Neural cell (in vitro differentiated cells): ENCODE data around the gene RAB33B. TPM values are rescaled to one million over a fixed set of nuclear protein-coding genes. Genes with fewer than 3 reads are reported as not detected.

Source experiments
- H2AFZ ChIP-seq: fragments of 200-600, 300-800 bp; sonication (generic), shearing (Covaris generic); 2 replicates; pipeline ENCODE4 v1.6.0; 2014; ENCODE audit warnings: low read depth, mild to moderate bottlenecking, antibody characterized with exemption, low read length, moderate library complexity
- H3F3A ChIP-seq: fragments of 200-600 bp; shearing (Covaris generic); 2 replicates; pipeline ENCODE4 v1.6.1; 2016; ENCODE audit warnings: mild to moderate bottlenecking, moderate library complexity, mixed read lengths, antibody characterized with exemption, low read length; ENCODE audit not compliant: insufficient read depth, poor library complexity, severe bottlenecking
- H3K27ac ChIP-seq: fragments of 200-600, 300-800 bp; sonication (generic), shearing (Covaris generic); 2 replicates; pipeline ENCODE4 v1.5.1; 2014; ENCODE audit warnings: mild to moderate bottlenecking, low read length, moderate library complexity
- H3K27me3 ChIP-seq: fragments of 300-800, 200-600 bp; sonication (generic), shearing (Covaris generic); 2 replicates; pipeline ENCODE4 v1.6.0; 2014; ENCODE audit warnings: mild to moderate bottlenecking, low read depth, low read length, moderate library complexity; ENCODE audit not compliant: insufficient read depth
- H3K36me3 ChIP-seq: fragments of 300-800, 200-600 bp; sonication (generic), shearing (Covaris generic); 2 replicates; pipeline ENCODE4 v1.5.1; 2014; ENCODE audit warnings: mild to moderate bottlenecking, antibody characterized with exemption, low read length, moderate library complexity; ENCODE audit not compliant: insufficient read depth
- H3K4me2 ChIP-seq: fragments of 300-800, 200-600 bp; sonication (generic), shearing (Covaris generic); 2 replicates; pipeline ENCODE4 v1.6.0; 2014; ENCODE audit warnings: mild to moderate bottlenecking, low read length
- H3K4me3 ChIP-seq: fragments of 300-800, 200-600 bp; sonication (generic), shearing (Covaris generic); 2 replicates; pipeline ENCODE4 v1.5.1; 2014; ENCODE audit warnings: mild to moderate bottlenecking, low read length, moderate library complexity
- H3K79me2 ChIP-seq: fragments of 200-600 bp; shearing (Covaris generic); replicated peaks from 2 replicates; pipeline ENCODE4 v1.6.0; 2014; ENCODE audit warnings: mild to moderate bottlenecking, low read length, moderate library complexity; ENCODE audit not compliant: insufficient read depth
- H3K9ac ChIP-seq: fragments of 300-800, 200-600 bp; sonication (generic), shearing (Covaris generic); 2 replicates; pipeline ENCODE4 v1.6.1; 2016; ENCODE audit warnings: mild to moderate bottlenecking, low read length, mixed read lengths
- H3K9me2 ChIP-seq: fragments of 200-600 bp; shearing (Covaris generic); 2 replicates; pipeline ENCODE4 v1.6.1; 2016; ENCODE audit warnings: mild to moderate bottlenecking, low read length, mixed read lengths; ENCODE audit not compliant: insufficient read depth
- H3K9me3 ChIP-seq: fragments of 200-600, 300-800 bp; sonication (generic), shearing (Covaris generic); 2 replicates; pipeline ENCODE4 v1.6.1; 2016; ENCODE audit warnings: mild to moderate bottlenecking, mixed run types, low read length, moderate library complexity, mixed read lengths
- H4K20me1 ChIP-seq: fragments of 200-600 bp; shearing (Covaris generic); 2 replicates; pipeline ENCODE4 v1.6.1; 2016; ENCODE audit warnings: mild to moderate bottlenecking, mixed run types; ENCODE audit not compliant: insufficient read depth
- EP300 ChIP-seq: fragments of 450-650 bp; conservative IDR thresholded peaks from 2 replicates; pipeline ENCODE4 v1.6.1; 2014; ENCODE audit warnings: antibody characterized with exemption, mild to moderate bottlenecking, moderate library complexity; ENCODE audit not compliant: poor library complexity, severe bottlenecking
- EZH2 ChIP-seq: fragments of 200-600, 300-800 bp; shearing (Covaris generic), sonication (generic); IDR thresholded peaks from 2 replicates; pipeline ENCODE4 v1.6.1; 2014; ENCODE audit warnings: antibody characterized with exemption, low read length, borderline replicate concordance, mild to moderate bottlenecking; ENCODE audit not compliant: insufficient read depth, poor library complexity, severe bottlenecking
- MXI1 ChIP-seq: fragments of 450-650 bp; conservative IDR thresholded peaks from 2 replicates; pipeline ENCODE4 v1.6.1; 2014; ENCODE audit warnings: antibody characterized with exemption, mild to moderate bottlenecking; ENCODE audit not compliant: poor library complexity, severe bottlenecking
- POLR2AphosphoS5 ChIP-seq: IDR thresholded peaks from 2 replicates; pipeline ENCODE4 v1.6.1; 2012
- RAD21 ChIP-seq: fragments of 450-650 bp; conservative IDR thresholded peaks from 2 replicates; pipeline ENCODE4 v1.6.1; 2014; ENCODE audit warnings: antibody characterized with exemption, mild to moderate bottlenecking, moderate library complexity
- SMC3 ChIP-seq: fragments of 450-650 bp; conservative IDR thresholded peaks from 2 replicates; pipeline ENCODE4 v1.6.1; 2014; ENCODE audit warnings: antibody characterized with exemption, mild to moderate bottlenecking, moderate library complexity; ENCODE audit not compliant: poor library complexity
- TAF1 ChIP-seq: IDR thresholded peaks from 2 replicates; pipeline ENCODE4 v1.6.1; 2012; ENCODE audit warnings: low read depth
- polyA plus RNA-seq: library from polyadenylated mRNA; depleted of rRNA; stranded (reverse); fragments of >200 nt; gene quantifications from 2 replicates; pipeline ENCODE4 v1.2.3, GENCODE V29; 2014
- TF ChIP-seq, protein P1 (sequence below): IDR thresholded peaks from 2 replicates; pipeline ENCODE4 v1.6.1; 2012; ENCODE audit warnings: borderline replicate concordance
- TF ChIP-seq, protein P2 (sequence below): fragments of 450-650 bp; IDR thresholded peaks from 2 replicates; pipeline ENCODE4 v1.5.1; 2014; ENCODE audit warnings: antibody characterized with exemption, mild to moderate bottlenecking, moderate library complexity; ENCODE audit not compliant: poor library complexity, severe bottlenecking

RAB33B gene
- polyA plus RNA-seq, 1 donor from 2014 or later: 8.6 TPM

DNA sequence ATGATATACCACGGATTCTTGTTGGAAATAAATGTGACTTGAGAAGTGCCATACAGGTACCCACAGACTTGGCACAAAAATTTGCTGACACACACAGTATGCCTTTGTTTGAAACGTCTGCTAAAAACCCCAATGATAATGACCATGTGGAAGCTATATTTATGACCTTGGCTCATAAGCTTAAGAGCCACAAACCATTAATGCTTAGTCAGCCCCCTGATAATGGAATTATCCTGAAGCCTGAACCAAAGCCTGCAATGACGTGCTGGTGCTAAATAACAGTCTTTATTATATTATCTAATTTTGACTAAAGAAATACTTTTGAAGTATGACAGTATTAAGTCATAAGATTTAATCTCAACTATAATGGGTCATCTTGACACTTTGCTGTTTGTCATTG is 18.9 kb downstream of the RAB33B start:
- H3K9ac ChIP-seq: no peak overlapping the region
- no peak overlapping the region for H2AFZ ChIP-seq
- H3K9me2 ChIP-seq: no peaks in the 10 kb centered on the region
- no peaks in the 10 kb centered on the region for H3F3A ChIP-seq
- H3K27me3 ChIP-seq: no peaks in the 10 kb centered on the region
- peaks cover 12% of the 10 kb centered on the region for H3K36me3 ChIP-seq
- no peak overlapping the region for H3K4me2 ChIP-seq
- H3K27ac ChIP-seq: no peak overlapping the region
- TF ChIP-seq, protein P1, sequence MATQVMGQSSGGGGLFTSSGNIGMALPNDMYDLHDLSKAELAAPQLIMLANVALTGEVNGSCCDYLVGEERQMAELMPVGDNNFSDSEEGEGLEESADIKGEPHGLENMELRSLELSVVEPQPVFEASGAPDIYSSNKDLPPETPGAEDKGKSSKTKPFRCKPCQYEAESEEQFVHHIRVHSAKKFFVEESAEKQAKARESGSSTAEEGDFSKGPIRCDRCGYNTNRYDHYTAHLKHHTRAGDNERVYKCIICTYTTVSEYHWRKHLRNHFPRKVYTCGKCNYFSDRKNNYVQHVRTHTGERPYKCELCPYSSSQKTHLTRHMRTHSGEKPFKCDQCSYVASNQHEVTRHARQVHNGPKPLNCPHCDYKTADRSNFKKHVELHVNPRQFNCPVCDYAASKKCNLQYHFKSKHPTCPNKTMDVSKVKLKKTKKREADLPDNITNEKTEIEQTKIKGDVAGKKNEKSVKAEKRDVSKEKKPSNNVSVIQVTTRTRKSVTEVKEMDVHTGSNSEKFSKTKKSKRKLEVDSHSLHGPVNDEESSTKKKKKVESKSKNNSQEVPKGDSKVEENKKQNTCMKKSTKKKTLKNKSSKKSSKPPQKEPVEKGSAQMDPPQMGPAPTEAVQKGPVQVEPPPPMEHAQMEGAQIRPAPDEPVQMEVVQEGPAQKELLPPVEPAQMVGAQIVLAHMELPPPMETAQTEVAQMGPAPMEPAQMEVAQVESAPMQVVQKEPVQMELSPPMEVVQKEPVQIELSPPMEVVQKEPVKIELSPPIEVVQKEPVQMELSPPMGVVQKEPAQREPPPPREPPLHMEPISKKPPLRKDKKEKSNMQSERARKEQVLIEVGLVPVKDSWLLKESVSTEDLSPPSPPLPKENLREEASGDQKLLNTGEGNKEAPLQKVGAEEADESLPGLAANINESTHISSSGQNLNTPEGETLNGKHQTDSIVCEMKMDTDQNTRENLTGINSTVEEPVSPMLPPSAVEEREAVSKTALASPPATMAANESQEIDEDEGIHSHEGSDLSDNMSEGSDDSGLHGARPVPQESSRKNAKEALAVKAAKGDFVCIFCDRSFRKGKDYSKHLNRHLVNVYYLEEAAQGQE: no peak
- no peak for TF ChIP-seq EP300
- TF ChIP-seq TAF1: no peak
- TF ChIP-seq POLR2AphosphoS5: no peak
- TF ChIP-seq, protein P2, sequence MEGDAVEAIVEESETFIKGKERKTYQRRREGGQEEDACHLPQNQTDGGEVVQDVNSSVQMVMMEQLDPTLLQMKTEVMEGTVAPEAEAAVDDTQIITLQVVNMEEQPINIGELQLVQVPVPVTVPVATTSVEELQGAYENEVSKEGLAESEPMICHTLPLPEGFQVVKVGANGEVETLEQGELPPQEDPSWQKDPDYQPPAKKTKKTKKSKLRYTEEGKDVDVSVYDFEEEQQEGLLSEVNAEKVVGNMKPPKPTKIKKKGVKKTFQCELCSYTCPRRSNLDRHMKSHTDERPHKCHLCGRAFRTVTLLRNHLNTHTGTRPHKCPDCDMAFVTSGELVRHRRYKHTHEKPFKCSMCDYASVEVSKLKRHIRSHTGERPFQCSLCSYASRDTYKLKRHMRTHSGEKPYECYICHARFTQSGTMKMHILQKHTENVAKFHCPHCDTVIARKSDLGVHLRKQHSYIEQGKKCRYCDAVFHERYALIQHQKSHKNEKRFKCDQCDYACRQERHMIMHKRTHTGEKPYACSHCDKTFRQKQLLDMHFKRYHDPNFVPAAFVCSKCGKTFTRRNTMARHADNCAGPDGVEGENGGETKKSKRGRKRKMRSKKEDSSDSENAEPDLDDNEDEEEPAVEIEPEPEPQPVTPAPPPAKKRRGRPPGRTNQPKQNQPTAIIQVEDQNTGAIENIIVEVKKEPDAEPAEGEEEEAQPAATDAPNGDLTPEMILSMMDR: no peak
- TF ChIP-seq RAD21: no peak
- TF ChIP-seq EZH2: no peak
- TF ChIP-seq SMC3: no peak
- no peak for TF ChIP-seq MXI1
- H3K79me2 ChIP-seq: no peaks in the 10 kb centered on the region
- peaks cover 11% of the 10 kb centered on the region for H3K9me3 ChIP-seq
- H3K4me3 ChIP-seq: no peak overlapping the region
- no peaks in the 10 kb centered on the region for H4K20me1 ChIP-seq

DNA sequence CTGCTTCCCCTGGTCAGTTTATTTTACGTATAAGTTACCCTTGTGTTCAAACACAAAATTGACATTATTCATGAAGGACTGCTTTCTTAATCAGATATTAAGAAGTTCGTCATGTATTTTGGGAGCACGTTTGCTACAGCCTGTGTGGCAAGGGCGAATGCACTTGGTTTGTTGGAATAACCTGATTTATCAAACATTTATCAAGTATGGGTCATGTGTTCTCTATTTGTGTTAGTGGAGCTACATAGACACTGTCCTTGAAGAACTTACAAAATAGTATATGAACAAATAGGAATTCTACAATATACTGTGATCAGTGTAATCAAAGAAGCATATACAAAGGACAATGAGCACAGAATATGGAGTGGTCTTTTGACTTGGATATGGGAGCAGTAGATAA is 22.4 kb downstream of the RAB33B start:
- TF ChIP-seq RAD21 (no peak), EZH2 (no peak), TAF1 (no peak), SMC3 (no peak), MXI1 (no peak), POLR2AphosphoS5 (no peak), EP300 (no peak)
- TF ChIP-seq, protein P1: no peak
- TF ChIP-seq, protein P2: no peak
- Histone ChIP-seq H3F3A (no peaks in the 10 kb centered on the region), H3K27ac (no peak overlapping the region), H3K9me3 (peaks cover 7% of the 10 kb centered on the region), H4K20me1 (no peaks in the 10 kb centered on the region), H3K79me2 (no peaks in the 10 kb centered on the region), H2AFZ (no peak overlapping the region), H3K9ac (no peak overlapping the region), H3K4me3 (no peak overlapping the region), H3K27me3 (no peaks in the 10 kb centered on the region), H3K9me2 (no peaks in the 10 kb centered on the region), H3K4me2 (no peak overlapping the region), H3K36me3 (peaks cover 12% of the 10 kb centered on the region)
